ENCODE results near the gene USP40. TPM values are rescaled to one million over a fixed set of nuclear protein-coding genes. Genes with fewer than 3 reads are reported as not detected.

USP40 gene
- total RNA-seq, 4 donors from 2014 or later, result 18.7 to 32.8 (median 23.0) TPM

GRCh38 chr2:233468047-233468740 lies 98.4 kb downstream of the USP40 start:
- no peak for DNase-seq
- H3K27ac ChIP-seq, result no peak overlapping the region
- TF ChIP-seq POLR2A (IDR thresholded peaks at IDR 0.05), result no peak
- no peaks in the 10 kb centered on the region for H3K9me3 ChIP-seq
- 90 to 100% methylated on average over 7 to 8 of the region's 22 CpGs for WGBS, 2 donors
- H3K36me3 ChIP-seq, result peaks cover 0 to 86% (median 0%) of the 10 kb centered on the region in 3 donors
- no peak overlapping the region for H3K4me3 ChIP-seq
- peaks cover 0 to 26% (median 0%) of the 10 kb centered on the region in 3 donors for H3K4me1 ChIP-seq
- no peaks in the 10 kb centered on the region for H3K27me3 ChIP-seq
- intact Hi-C loops (cut with DNase I), result no loop called here

GRCh38 chr2:233466991-233467603 lies 99.5 kb downstream of the USP40 start:
- H3K4me1 ChIP-seq, result peaks cover 0 to 26% (median 0%) of the 10 kb centered on the region in 3 donors
- H3K9me3 ChIP-seq, result no peaks in the 10 kb centered on the region
- TF ChIP-seq POLR2A (IDR thresholded peaks at IDR 0.05) (no peak), CTCF (IDR thresholded peaks at IDR 0.05) (no peak)
- H3K27me3 ChIP-seq, result no peaks in the 10 kb centered on the region
- WGBS, 2 donors, result 90 to 96% methylated on average over 19 to 20 of the region's 20 CpGs
- H3K27ac ChIP-seq, result peak overlapping the region in 1 of 4 donors; percentile 10
- peaks cover 6 to 86% (median 7%) of the 10 kb centered on the region in 3 donors for H3K36me3 ChIP-seq
- intact Hi-C loops (cut with DNase I), result no loop called here
- no peak for DNase-seq
- H3K4me3 ChIP-seq, result no peak overlapping the region

GRCh38 chr2:233464531-233465240 lies 101.9 kb downstream of the USP40 start:
- H3K4me1 ChIP-seq, result peaks cover 0 to 17% (median 0%) of the 10 kb centered on the region in 3 donors
- peaks cover 6 to 91% (median 10%) of the 10 kb centered on the region in 3 donors for H3K36me3 ChIP-seq
- no peak for DNase-seq
- H3K27ac ChIP-seq, result peak overlapping the region in 2 of 4 donors; percentile 5 to 30
- 40 to 59% methylated on average over 4 to 10 of the region's 16 CpGs for WGBS, 2 donors
- no peak for TF ChIP-seq CTCF (IDR thresholded peaks at IDR 0.05)
- TF ChIP-seq POLR2A (IDR thresholded peaks at IDR 0.05), result no peak
- no peaks in the 10 kb centered on the region for H3K27me3 ChIP-seq
- intact Hi-C loops (cut with DNase I), result no loop called here
- no peak overlapping the region for H3K4me3 ChIP-seq
- H3K9me3 ChIP-seq, result no peaks in the 10 kb centered on the region

- peaks cover 6 to 91% (median 10%) of the 10 kb centered on the region in 3 donors for H3K36me3 ChIP-seq
- WGBS, 2 donors, result 90 to 100% methylated on average over 2 to 8 of the region's 19 CpGs
- no peak for DNase-seq
- no peaks in the 10 kb centered on the region for H3K9me3 ChIP-seq
- H3K4me1 ChIP-seq, result peaks cover 0 to 11% (median 0%) of the 10 kb centered on the region in 3 donors
- intact Hi-C loops (cut with DNase I), result no loop called here
- peak overlapping the region in 2 of 4 donors; percentile 5 to 30 for H3K27ac ChIP-seq
- TF ChIP-seq CTCF (IDR thresholded peaks at IDR 0.05), result no peak
- H3K4me3 ChIP-seq, result no peak overlapping the region
- no peaks in the 10 kb centered on the region for H3K27me3 ChIP-seq
Observed at GRCh38 chr2:233464056-233464455, 102.5 kb downstream of the USP40 start.

GRCh38 chr2:233463586-233463985 lies 103.0 kb downstream of the USP40 start:
- peaks cover 6 to 91% (median 10%) of the 10 kb centered on the region in 3 donors for H3K36me3 ChIP-seq
- no peak overlapping the region for H3K4me3 ChIP-seq
- no peaks in the 10 kb centered on the region for H3K9me3 ChIP-seq
- H3K27me3 ChIP-seq, result no peaks in the 10 kb centered on the region
- DNase-seq, result no peak
- peaks cover 0 to 11% (median 0%) of the 10 kb centered on the region in 3 donors for H3K4me1 ChIP-seq
- WGBS, 2 donors, result 90 to 94% methylated on average over 16 of the region's 16 CpGs
- no peak overlapping the region for H3K27ac ChIP-seq
- TF ChIP-seq CTCF (IDR thresholded peaks at IDR 0.05) (no peak), POLR2A (IDR thresholded peaks at IDR 0.05) (no peak)
- intact Hi-C loops (cut with DNase I), result no loop called here
